PC-3 (cell line): Measurements from ENCODE around the gene CHSY1. TPM values are rescaled to one million over a fixed set of nuclear protein-coding genes. Genes with fewer than 3 reads are reported as not detected.
A peak's percentile ranks its signal among the peaks of the same experiment; 100 is the strongest.

Experiments used
- ATAC-seq: fragments of 200-7000 bp; cut with Tn5 transposase; 2 replicates; pipeline ENCODE4 v1.9.1; 2020; ENCODE audit warnings: mild to moderate bottlenecking, moderate library complexity
- BruUV-seq: library from RNA; stranded (reverse); fragments of 400-500 nt; replicated peaks from 2 replicates; lab custom pipeline; 2021; lab: Mats Ljungman, UMichigan
- CTCF ChIA-PET: fragments of 300-600 bp; sonication (Branson Sonifier 250); formaldehyde crosslinking; loops from one replicate; lab custom pipeline; 2022; ENCODE audit warnings: antibody characterized with exemption; lab: Charles Lee
- POLR2A ChIA-PET: fragments of 300-600 bp; sonication (Branson Sonifier 250); formaldehyde crosslinking; loops from one replicate; lab custom pipeline; 2022; ENCODE audit warnings: antibody characterized with exemption; ENCODE audit not compliant: unreplicated experiment; lab: Charles Lee
- DNase-seq: peaks from one replicate; pipeline ENCODE4 v3.0.0-alpha.2; 2015
- H2AFZ ChIP-seq: fragments of 300-600 bp; sonication (generic); 2 replicates; pipeline ENCODE4 v1.6.0; 2016; ENCODE audit warnings: antibody characterized with exemption, low read length
- H3F3A ChIP-seq: fragments of 300-600 bp; sonication (generic); one replicate; pipeline ENCODE4 v1.6.0; 2017; ENCODE audit warnings: antibody characterized with exemption, low read length, control low read depth, mild to moderate bottlenecking; ENCODE audit not compliant: unreplicated experiment
- H3K27ac ChIP-seq: fragments of 300-600 bp; sonication (generic); 2 replicates; pipeline ENCODE4 v1.5.1; 2016; ENCODE audit warnings: mild to moderate bottlenecking, low read length
- H3K27me3 ChIP-seq: fragments of 300-600 bp; sonication (generic); 2 replicates; pipeline ENCODE4 v1.6.1; 2016; ENCODE audit warnings: low read length, mixed read lengths
- H3K36me3 ChIP-seq: fragments of 300-600 bp; sonication (generic); 2 replicates; pipeline ENCODE4 v1.6.1; 2016; ENCODE audit warnings: low read depth, mixed run types, low read length, mixed read lengths
- H3K4me1 ChIP-seq: fragments of 300-600 bp; sonication (generic); 2 replicates; pipeline ENCODE4 v1.5.1; 2016; ENCODE audit warnings: low read length; ENCODE audit not compliant: insufficient read depth
- H3K4me2 ChIP-seq: fragments of 300-600 bp; sonication (generic); 2 replicates; pipeline ENCODE4 v1.6.0; 2016; ENCODE audit warnings: low read length
- H3K4me3 ChIP-seq: fragments of 300-600 bp; sonication (generic); 2 replicates; pipeline ENCODE4 v1.5.1; 2016; ENCODE audit warnings: mild to moderate bottlenecking, low read length, mixed read lengths
- H3K79me2 ChIP-seq: fragments of 300-600 bp; sonication (generic); 2 replicates; pipeline ENCODE4 v1.6.1; 2017; ENCODE audit warnings: low read length, mixed read lengths
- H3K9ac ChIP-seq: fragments of 300-600 bp; sonication (generic); 2 replicates; pipeline ENCODE4 v1.6.0; 2016; ENCODE audit warnings: mild to moderate bottlenecking, low read length
- H3K9me2 ChIP-seq: fragments of 300-600 bp; sonication (generic); replicated peaks from 2 replicates; pipeline ENCODE4 v1.6.1; 2016; ENCODE audit warnings: mixed run types, low read length, mixed read lengths
- H3K9me3 ChIP-seq: fragments of 300-600 bp; sonication (generic); 2 replicates; pipeline ENCODE4 v1.6.1; 2016; ENCODE audit warnings: low read length, mixed read lengths
- H4K20me1 ChIP-seq: fragments of 300-600 bp; sonication (generic); 2 replicates; pipeline ENCODE4 v1.6.1; 2016; ENCODE audit warnings: low read length, mixed read lengths
- EZH2 ChIP-seq: fragments of 300-600 bp; sonication (generic); IDR thresholded peaks from one replicate; pipeline ENCODE4 v1.6.1; 2017; ENCODE audit warnings: antibody characterized with exemption, mild to moderate bottlenecking, low read length; ENCODE audit not compliant: unreplicated experiment
- EZH2phosphoT487 ChIP-seq: fragments of 300-600 bp; sonication (generic); IDR thresholded peaks from 2 replicates; pipeline ENCODE4 v1.6.1; 2018; ENCODE audit warnings: mild to moderate bottlenecking, antibody characterized with exemption, low read length, borderline replicate concordance
- intact Hi-C: fragments of 100-400 bp; cut with micrococcal nuclease; formaldehyde crosslinking; loops from 2 replicates; pipeline ENCODE4 v1.9.0; 2023
- total RNA-seq: library from RNA; depleted of rRNA; stranded (reverse); fragments of >200 nt; gene quantifications from 2 replicates; pipeline ENCODE4 v1.2.3, GENCODE V29; 2014
- TF ChIP-seq, protein P1 (sequence below): fragments of 300-600 bp; sonication (generic); conservative IDR thresholded peaks from 2 replicates; pipeline ENCODE4 v1.5.1; 2017; ENCODE audit warnings: antibody characterized with exemption, low read depth, mild to moderate bottlenecking, low read length

CHSY1 gene
- total RNA-seq, 1 experiment from 2014 or later = 13.8 TPM

DNA sequence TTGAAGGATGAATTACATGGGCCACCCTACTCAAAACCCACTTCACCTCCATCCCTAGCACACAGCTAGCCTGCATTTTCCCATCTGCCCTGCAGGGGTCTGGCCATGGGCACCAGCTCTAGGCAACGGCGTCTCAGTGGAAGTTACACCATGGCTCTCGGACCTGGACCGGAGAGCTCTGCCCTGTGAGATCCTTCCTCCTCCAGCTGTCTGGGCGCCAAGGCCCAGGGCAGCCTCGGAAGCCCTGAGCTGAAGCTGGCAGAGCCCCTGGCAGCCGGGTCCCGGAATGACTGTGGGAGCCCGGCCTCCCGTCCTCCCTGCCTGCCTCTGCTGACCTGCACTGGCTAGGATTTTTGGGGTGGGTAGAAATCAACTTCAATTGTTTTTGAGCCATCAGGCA is 98.9 kb downstream of the CHSY1 start:
- H3K27ac ChIP-seq = no peak overlapping the region
- no TSS peak for BruUV-seq
- no peaks in the 10 kb centered on the region for H3K79me2 ChIP-seq
- no peak overlapping the region for H2AFZ ChIP-seq
- intact Hi-C loops = no loop called here
- no peak overlapping the region for H3K4me3 ChIP-seq
- CTCF ChIA-PET = interaction anchor here (0.5 kb wide), 1 partner anchor 10 kb away, joined by 5 read pairs; no protein-coding TSS in a partner anchor
- H3K4me2 ChIP-seq = no peak overlapping the region
- H3K36me3 ChIP-seq = no peaks in the 10 kb centered on the region
- POLR2A ChIA-PET = no interaction called here
- no peaks in the 10 kb centered on the region for H4K20me1 ChIP-seq
- TF ChIP-seq EZH2 = no peak
- TF ChIP-seq, protein P1, sequence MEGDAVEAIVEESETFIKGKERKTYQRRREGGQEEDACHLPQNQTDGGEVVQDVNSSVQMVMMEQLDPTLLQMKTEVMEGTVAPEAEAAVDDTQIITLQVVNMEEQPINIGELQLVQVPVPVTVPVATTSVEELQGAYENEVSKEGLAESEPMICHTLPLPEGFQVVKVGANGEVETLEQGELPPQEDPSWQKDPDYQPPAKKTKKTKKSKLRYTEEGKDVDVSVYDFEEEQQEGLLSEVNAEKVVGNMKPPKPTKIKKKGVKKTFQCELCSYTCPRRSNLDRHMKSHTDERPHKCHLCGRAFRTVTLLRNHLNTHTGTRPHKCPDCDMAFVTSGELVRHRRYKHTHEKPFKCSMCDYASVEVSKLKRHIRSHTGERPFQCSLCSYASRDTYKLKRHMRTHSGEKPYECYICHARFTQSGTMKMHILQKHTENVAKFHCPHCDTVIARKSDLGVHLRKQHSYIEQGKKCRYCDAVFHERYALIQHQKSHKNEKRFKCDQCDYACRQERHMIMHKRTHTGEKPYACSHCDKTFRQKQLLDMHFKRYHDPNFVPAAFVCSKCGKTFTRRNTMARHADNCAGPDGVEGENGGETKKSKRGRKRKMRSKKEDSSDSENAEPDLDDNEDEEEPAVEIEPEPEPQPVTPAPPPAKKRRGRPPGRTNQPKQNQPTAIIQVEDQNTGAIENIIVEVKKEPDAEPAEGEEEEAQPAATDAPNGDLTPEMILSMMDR = peak; percentile 57
- no peak overlapping the region for H3K9ac ChIP-seq
- ATAC-seq (peak; percentile 42; the same call in 1 of the 2 replicates), DNase-seq (peak; percentile 42)
- H3K9me2 ChIP-seq = no peaks in the 10 kb centered on the region
- no peaks in the 10 kb centered on the region for H3K9me3 ChIP-seq
- no peaks in the 10 kb centered on the region for H3F3A ChIP-seq
- H3K27me3 ChIP-seq = no peaks in the 10 kb centered on the region
- no peaks in the 10 kb centered on the region for H3K4me1 ChIP-seq

DNA sequence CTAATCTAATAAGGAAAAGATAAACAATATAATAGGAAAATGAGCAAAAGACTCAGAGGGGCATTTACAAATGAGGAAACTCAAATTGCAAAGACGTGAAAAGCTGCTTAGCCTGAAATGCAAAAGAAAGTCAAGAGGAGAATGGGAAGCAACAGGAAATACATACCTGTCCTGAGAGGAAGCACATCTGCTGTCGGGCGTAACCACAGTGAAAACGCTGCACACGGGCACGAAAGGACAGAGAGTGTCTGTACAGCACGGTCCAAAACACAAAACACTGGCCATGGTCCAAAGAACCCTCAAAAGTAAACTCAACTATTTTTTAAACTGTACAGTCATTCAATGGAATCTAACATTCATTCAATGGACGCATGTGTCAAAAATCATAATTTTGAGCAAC is 100.6 kb downstream of the CHSY1 start:
- Histone ChIP-seq H4K20me1 (no peaks in the 10 kb centered on the region), H3K36me3 (no peaks in the 10 kb centered on the region), H3K9me2 (no peaks in the 10 kb centered on the region), H3K27ac (no peak overlapping the region), H3K9me3 (no peaks in the 10 kb centered on the region), H3K4me1 (no peaks in the 10 kb centered on the region), H3F3A (no peaks in the 10 kb centered on the region), H3K4me2 (no peak overlapping the region), H3K9ac (no peak overlapping the region), H3K79me2 (no peaks in the 10 kb centered on the region), H3K4me3 (no peak overlapping the region), H3K27me3 (no peaks in the 10 kb centered on the region), H2AFZ (no peak overlapping the region)
- DNase-seq (no peak), ATAC-seq (no peak)
- no TSS peak for BruUV-seq
- POLR2A ChIA-PET = no interaction called here
- TF ChIP-seq EZH2phosphoT487 (no peak), EZH2 (no peak)
- TF ChIP-seq, protein P1 = no peak
- CTCF ChIA-PET = no interaction called here
- intact Hi-C loops = no loop called here

DNA sequence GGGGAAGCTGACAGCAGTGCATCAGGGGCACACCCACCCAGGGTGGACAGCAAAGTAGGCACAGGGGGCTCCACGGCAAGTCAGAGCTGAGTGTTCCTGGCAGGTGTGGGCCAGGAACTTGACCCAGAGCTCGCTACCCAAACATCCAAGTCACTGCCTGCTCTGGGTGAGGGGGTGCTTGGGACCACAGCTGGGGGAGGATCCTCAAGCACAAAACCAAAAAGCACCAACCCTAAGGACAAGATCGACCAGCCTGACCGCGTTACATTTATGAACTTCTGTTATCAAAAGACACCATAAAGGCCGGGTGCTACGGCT is 101.2 kb downstream of the CHSY1 start:
- Histone ChIP-seq H3K36me3 (no peaks in the 10 kb centered on the region), H3K9me2 (no peaks in the 10 kb centered on the region), H3F3A (no peaks in the 10 kb centered on the region), H3K27ac (no peak overlapping the region), H3K9me3 (no peaks in the 10 kb centered on the region), H3K27me3 (no peaks in the 10 kb centered on the region), H2AFZ (no peak overlapping the region), H4K20me1 (no peaks in the 10 kb centered on the region), H3K4me3 (no peak overlapping the region), H3K4me2 (no peak overlapping the region), H3K4me1 (no peaks in the 10 kb centered on the region), H3K79me2 (no peaks in the 10 kb centered on the region), H3K9ac (no peak overlapping the region)
- BruUV-seq = no TSS peak
- ATAC-seq = no peak
- intact Hi-C loops = no loop called here
- POLR2A ChIA-PET = no interaction called here
- CTCF ChIA-PET = no interaction called here
- TF ChIP-seq, protein P1 = no peak
- TF ChIP-seq EZH2phosphoT487 (no peak), EZH2 (no peak)
- DNase-seq = no peak
